ENCODE measurements around the gene SLC16A10.

DNA sequence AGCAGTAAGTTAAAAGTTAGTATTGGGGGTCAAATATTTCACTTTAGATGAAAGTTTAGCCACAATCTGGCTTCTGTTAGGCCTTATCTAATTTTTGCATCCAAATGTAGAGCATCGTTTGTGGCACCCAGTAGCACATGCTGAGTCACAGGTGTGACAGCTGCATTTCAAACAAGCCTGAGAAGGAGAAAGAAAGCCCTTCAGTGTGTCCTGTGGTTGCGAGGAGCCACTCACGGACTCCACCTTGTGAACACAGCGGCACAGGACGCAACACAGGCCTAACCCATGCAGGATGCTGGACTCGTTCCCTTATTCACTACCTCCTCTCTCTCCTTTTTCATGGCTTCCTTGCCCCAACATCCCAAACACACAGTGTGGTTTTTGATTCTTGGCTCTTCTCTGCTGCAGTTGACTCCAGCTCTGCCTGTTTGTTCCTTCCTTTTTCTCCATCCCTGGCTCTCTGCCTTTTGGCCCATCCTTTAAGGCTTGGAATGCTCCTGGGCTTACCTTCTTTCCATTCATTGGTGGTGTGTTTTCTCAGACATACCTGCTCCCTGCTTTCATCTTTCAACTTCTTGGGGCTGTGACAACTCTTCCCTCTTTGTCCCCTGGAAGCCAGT lies 124.2 kb downstream of the SLC16A10 start:
- TF ChIP-seq EP300 (IDR thresholded peaks at IDR 0.05; ENCODE audit: borderline replicate concordance) (no peak), CEBPB (IDR thresholded peaks at IDR 0.05) (no peak), TAF1 (IDR thresholded peaks at IDR 0.05; ENCODE audit: low read depth) (no peak), RAD21 (IDR thresholded peaks at IDR 0.05; ENCODE audit: low read depth) (no peak), EGR1 (IDR thresholded peaks at IDR 0.05) (no peak), MAX (IDR thresholded peaks at IDR 0.05) (no peak), ZBTB7A (IDR thresholded peaks at IDR 0.05; ENCODE audit: low read depth) (no peak)

All from Ishikawa (cell line).